DND-41 (cell line): ENCODE data around the gene CFD.
"Not testable (repeated sequence)": the region's sequence is repeated elsewhere in the genome, so short reads cannot be mapped to it uniquely, and the experiment has no call there.

Experiments
- ATAC-seq: fragments of 200-7000 bp; cut with Tn5 transposase; 3 replicates; pipeline ENCODE4 v1.9.1; 2021; ENCODE audit warnings: low read depth; ENCODE audit not compliant: insufficient read depth
- DNase-seq: peaks from one replicate; pipeline ENCODE4 v3.0.0-alpha.2; 2020
- H2AFZ ChIP-seq: 2 replicates; pipeline ENCODE4 v1.6.0; 2012; ENCODE audit warnings: low read depth, low read length
- H3K27ac ChIP-seq: 2 replicates; pipeline ENCODE4 v1.5.1; 2012; ENCODE audit warnings: low read length, inconsistent platforms
- H3K27me3 ChIP-seq: fragments of 200-600 bp; sonication (generic); 2 replicates; pipeline ENCODE4 v1.6.0; 2012; ENCODE audit warnings: low read length, mild to moderate bottlenecking, inconsistent platforms; ENCODE audit not compliant: insufficient read depth, poor library complexity
- H3K36me3 ChIP-seq: 2 replicates; pipeline ENCODE4 v1.5.1; 2012; ENCODE audit warnings: low read length, inconsistent platforms; ENCODE audit not compliant: insufficient read depth
- H3K4me1 ChIP-seq: 2 replicates; pipeline ENCODE4 v1.5.1; 2012; ENCODE audit warnings: mild to moderate bottlenecking, low read length; ENCODE audit not compliant: insufficient read depth
- H3K4me2 ChIP-seq: 2 replicates; pipeline ENCODE4 v1.6.0; 2012; ENCODE audit warnings: mild to moderate bottlenecking, moderate library complexity, low read length, inconsistent platforms; ENCODE audit not compliant: insufficient read depth
- H3K4me3 ChIP-seq, 2 experiments: fragments of 200-600 bp in 1 of 2; shearing (Covaris generic) in 1 of 2; 2 replicates each; pipeline ENCODE4 v1.5.1; 2012 to 2016; ENCODE audit warnings: inconsistent platforms in 2 of 2, low read length in 2 of 2, mild to moderate bottlenecking in 2 of 2, low read depth in 1 of 2, moderate library complexity in 1 of 2
- H3K79me2 ChIP-seq: 2 replicates; pipeline ENCODE4 v1.6.0; 2012; ENCODE audit warnings: low read length, inconsistent platforms; ENCODE audit not compliant: insufficient read depth
- H3K9ac ChIP-seq: 2 replicates; pipeline ENCODE4 v1.6.0; 2012; ENCODE audit warnings: low read depth, mild to moderate bottlenecking, inconsistent platforms, low read length, moderate library complexity
- H3K9me3 ChIP-seq: 2 replicates; pipeline ENCODE4 v1.5.1; 2012; ENCODE audit warnings: low read length, moderate library complexity, mild to moderate bottlenecking, inconsistent platforms; ENCODE audit not compliant: insufficient read depth, severe bottlenecking
- H4K20me1 ChIP-seq: 2 replicates; pipeline ENCODE4 v1.6.0; 2012; ENCODE audit warnings: low read length; ENCODE audit not compliant: insufficient read depth
- EZH2 ChIP-seq: IDR thresholded peaks from 3 replicates; pipeline ENCODE4 v1.6.1; 2012; ENCODE audit warnings: borderline replicate concordance, low read depth, mild to moderate bottlenecking, moderate library complexity, low read length, inconsistent platforms; ENCODE audit not compliant: severe bottlenecking
- TF ChIP-seq, protein P1 (sequence below): IDR thresholded peaks from 2 replicates; pipeline ENCODE4 v1.5.1; 2012; ENCODE audit warnings: borderline replicate concordance, low read length, moderate library complexity, mild to moderate bottlenecking; ENCODE audit not compliant: poor library complexity, severe bottlenecking; ENCODE audit errors: extremely low read depth

Gene CFD

DNA sequence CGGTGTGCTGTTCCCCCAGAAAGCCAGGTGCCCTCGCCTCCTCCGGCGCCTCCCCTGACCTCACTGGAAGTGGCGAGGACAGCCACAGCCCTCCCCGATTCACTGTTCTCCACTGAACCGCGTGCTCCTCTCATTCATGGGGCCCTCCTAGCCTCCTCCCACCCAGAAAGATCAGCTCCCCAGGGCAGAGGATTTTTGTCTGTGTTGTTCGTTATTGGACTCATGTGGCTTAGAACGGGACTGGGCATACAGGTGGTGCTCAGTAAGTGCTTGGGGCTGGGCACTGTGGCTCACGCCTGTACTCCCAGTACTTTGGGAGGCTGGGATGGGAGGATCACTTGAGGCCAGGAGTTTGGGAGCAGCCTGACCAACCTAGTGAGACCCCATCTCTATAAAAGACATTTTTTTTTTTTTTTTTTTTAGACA lies 14.9 kb upstream of the CFD start:
- Histone ChIP-seq H4K20me1 (no peaks in the 10 kb centered on the region), H3K9me3 (no peaks in the 10 kb centered on the region), H3K9ac (no peak overlapping the region), H3K36me3 (no peaks in the 10 kb centered on the region), H3K27ac (no peak overlapping the region), H3K4me1 (no peaks in the 10 kb centered on the region), H3K4me2 (no peak overlapping the region), H2AFZ (no peak overlapping the region), H3K27me3 (no peaks in the 10 kb centered on the region), H3K4me3 (no peak overlapping the region), H3K79me2 (no peaks in the 10 kb centered on the region)
- no peak for ATAC-seq
- TF ChIP-seq EZH2, result no peak
- TF ChIP-seq, protein P1, sequence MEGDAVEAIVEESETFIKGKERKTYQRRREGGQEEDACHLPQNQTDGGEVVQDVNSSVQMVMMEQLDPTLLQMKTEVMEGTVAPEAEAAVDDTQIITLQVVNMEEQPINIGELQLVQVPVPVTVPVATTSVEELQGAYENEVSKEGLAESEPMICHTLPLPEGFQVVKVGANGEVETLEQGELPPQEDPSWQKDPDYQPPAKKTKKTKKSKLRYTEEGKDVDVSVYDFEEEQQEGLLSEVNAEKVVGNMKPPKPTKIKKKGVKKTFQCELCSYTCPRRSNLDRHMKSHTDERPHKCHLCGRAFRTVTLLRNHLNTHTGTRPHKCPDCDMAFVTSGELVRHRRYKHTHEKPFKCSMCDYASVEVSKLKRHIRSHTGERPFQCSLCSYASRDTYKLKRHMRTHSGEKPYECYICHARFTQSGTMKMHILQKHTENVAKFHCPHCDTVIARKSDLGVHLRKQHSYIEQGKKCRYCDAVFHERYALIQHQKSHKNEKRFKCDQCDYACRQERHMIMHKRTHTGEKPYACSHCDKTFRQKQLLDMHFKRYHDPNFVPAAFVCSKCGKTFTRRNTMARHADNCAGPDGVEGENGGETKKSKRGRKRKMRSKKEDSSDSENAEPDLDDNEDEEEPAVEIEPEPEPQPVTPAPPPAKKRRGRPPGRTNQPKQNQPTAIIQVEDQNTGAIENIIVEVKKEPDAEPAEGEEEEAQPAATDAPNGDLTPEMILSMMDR, result no peak
- DNase-seq, result no peak

DNA sequence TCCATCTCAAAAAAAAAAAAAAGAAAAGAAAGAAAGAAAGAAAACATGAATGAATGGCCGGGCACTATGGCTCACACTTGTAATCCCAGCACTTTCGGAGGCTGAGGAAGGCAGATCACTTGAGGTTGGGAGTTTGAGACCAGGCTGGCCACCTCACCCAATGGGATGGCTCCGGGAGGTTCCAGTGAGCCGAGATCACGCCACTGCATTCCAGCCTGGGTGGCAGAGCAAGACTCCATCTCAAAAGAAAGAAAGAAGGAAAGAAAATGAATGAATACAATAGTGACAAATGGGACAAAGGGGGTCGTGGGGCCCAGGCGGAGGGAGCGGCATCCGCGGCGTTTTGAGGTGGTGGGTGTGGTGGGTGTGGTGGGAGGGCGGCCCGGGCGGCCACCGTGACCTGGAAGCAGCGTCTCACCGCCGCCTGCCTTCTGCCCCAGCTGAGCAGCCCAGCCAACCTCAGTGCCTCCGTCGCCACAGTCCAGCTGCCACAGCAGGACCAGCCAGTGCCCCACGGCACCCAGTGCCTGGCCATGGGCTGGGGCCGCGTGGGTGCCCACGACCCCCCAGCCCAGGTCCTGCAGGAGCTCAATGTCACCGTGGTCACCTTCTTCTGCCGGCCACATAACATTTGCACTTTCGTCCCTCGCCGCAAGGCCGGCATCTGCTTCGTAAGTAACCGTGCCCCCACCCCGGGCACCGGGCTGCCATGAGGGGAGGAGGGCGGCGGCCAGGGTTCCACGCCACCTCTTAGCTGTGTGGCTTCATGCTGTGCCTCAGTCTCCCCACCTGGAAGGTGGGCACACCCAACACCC lies 13.6 kb upstream of the CFD start:
- no peak overlapping the region for H2AFZ ChIP-seq
- TF ChIP-seq EZH2, result no peak
- TF ChIP-seq, protein P1, result no peak
- H3K4me3 ChIP-seq, result no peak overlapping the region
- no peak overlapping the region for H3K9ac ChIP-seq
- H3K27me3 ChIP-seq, result no peaks in the 10 kb centered on the region
- no peak for ATAC-seq
- no peak overlapping the region for H3K27ac ChIP-seq
- H4K20me1 ChIP-seq, result no peaks in the 10 kb centered on the region
- H3K4me1 ChIP-seq, result no peaks in the 10 kb centered on the region
- H3K9me3 ChIP-seq, result no peaks in the 10 kb centered on the region
- no peak overlapping the region for H3K4me2 ChIP-seq
- DNase-seq, result no peak
- H3K36me3 ChIP-seq, result no peaks in the 10 kb centered on the region
- no peaks in the 10 kb centered on the region for H3K79me2 ChIP-seq

DNA sequence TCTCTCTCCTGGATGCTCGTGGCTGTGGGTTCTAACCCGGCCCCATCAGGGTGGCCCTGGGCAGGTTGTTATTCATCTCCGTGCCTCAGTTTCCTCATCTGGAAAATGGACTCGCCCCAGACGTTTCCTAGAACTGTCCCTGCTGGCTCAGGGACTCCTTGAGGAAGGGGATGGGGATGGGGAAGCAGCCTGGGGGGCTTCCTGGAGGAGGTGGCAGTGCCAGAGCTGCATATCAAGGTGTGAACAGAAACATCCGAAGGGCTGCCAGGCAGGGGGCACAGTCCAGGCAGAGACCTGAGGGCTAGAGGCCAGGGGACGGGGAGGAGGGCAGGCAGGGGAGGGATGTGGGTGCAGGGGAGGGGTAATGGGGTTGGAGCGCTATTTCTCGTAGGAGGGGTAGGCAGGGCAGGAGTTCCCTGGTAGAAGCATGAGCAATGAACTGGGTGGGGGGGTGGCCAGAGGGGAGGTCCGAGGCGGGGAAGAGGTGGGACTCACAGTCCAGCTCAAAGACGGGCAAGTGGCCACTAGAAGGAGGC lies 11.0 kb upstream of the CFD start:
- H3K27me3 ChIP-seq, result no peaks in the 10 kb centered on the region
- H3K4me3 ChIP-seq, result no peak overlapping the region
- no peaks in the 10 kb centered on the region for H3K9me3 ChIP-seq
- H3K9ac ChIP-seq, result no peak overlapping the region
- no peak overlapping the region for H3K27ac ChIP-seq
- H3K36me3 ChIP-seq, result no peaks in the 10 kb centered on the region
- H2AFZ ChIP-seq, result no peak overlapping the region
- no peaks in the 10 kb centered on the region for H4K20me1 ChIP-seq
- ATAC-seq, result no peak
- no peaks in the 10 kb centered on the region for H3K79me2 ChIP-seq
- no peaks in the 10 kb centered on the region for H3K4me1 ChIP-seq
- TF ChIP-seq EZH2, result no peak
- TF ChIP-seq, protein P1, result no peak
- H3K4me2 ChIP-seq, result no peak overlapping the region
- no peak for DNase-seq

DNA sequence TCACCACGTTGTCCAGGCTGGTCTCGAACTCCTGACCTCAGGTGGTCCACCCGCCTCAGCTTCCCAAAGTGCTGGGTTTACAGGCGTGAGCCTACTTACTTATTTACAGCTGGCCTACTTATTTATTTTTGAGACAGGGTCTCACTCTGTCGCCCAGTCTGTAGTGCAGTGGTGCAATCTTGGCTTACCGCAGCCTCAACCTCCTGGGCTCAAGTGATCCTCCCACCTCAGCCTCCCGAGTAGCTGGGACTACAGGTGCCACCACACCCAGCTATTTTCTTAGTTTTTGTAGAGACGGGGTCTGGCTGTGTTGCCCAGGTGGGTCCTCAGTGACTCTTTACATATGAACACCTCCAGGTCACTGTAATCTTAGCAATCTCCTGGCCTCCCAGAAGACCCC lies 10.3 kb upstream of the CFD start:
- not testable (repeated sequence) for H3K79me2 ChIP-seq, H3K4me3 ChIP-seq, H3K27ac ChIP-seq, DNase-seq, ATAC-seq, H3K9ac ChIP-seq, H4K20me1 ChIP-seq, H3K4me1 ChIP-seq, H2AFZ ChIP-seq, H3K9me3 ChIP-seq, H3K27me3 ChIP-seq, H3K4me2 ChIP-seq, H3K36me3 ChIP-seq
